Lower leg skin (tissue), 4 donors: ENCODE results near the gene CMPK2. TPM values are rescaled to one million over a fixed set of nuclear protein-coding genes. Genes with fewer than 3 reads are reported as not detected.

ENCODE experiments used
- DNase-seq, 2 donors: peaks; one replicate each; pipeline ENCODE4 v3.0.0-alpha.2; 2019; ENCODE audit warnings: low spot score in 2 of 2
- H3K4me3 ChIP-seq: fragments of 200-600 bp; sonication (generic); 2 replicates; pipeline ENCODE4 v1.5.1; 2017; ENCODE audit warnings: mild to moderate bottlenecking, low read depth; ENCODE audit not compliant: poor library complexity, severe bottlenecking
- POLR2A ChIP-seq, 2 donors: fragments of 450-650 bp; IDR thresholded peaks; one replicate each; pipeline ENCODE4 v1.6.1; 2016 to 2017; ENCODE audit warnings: antibody characterized with exemption in 2 of 2, mild to moderate bottlenecking in 1 of 2, moderate library complexity in 1 of 2
- WGBS, 2 donors: methylation state at CpG; one replicate each; pipeline ENCODE4 v1.1.5; 2018; 5-methylcytosine and 5-hydroxymethylcytosine counted together
- intact Hi-C: fragments of 100-400 bp; cut with DNase I; formaldehyde crosslinking; loops from one replicate; pipeline ENCODE4 v1.15.0; 2023; ENCODE audit warnings: low total_unique reads
- total RNA-seq, 4 donors: library from RNA; depleted of rRNA; stranded (reverse); fragments of >200 nt; gene quantifications; one replicate each; pipeline ENCODE4 v1.1.0, GENCODE V29; 2016
- TF ChIP-seq, protein P1 (sequence below), 3 donors: fragments of 450-650 bp; IDR thresholded peaks; one replicate each; pipeline ENCODE4 v1.5.1; 2016; ENCODE audit warnings: antibody characterized with exemption in 3 of 3, mild to moderate bottlenecking in 3 of 3, moderate library complexity in 2 of 3

The CMPK2 gene, protein sequence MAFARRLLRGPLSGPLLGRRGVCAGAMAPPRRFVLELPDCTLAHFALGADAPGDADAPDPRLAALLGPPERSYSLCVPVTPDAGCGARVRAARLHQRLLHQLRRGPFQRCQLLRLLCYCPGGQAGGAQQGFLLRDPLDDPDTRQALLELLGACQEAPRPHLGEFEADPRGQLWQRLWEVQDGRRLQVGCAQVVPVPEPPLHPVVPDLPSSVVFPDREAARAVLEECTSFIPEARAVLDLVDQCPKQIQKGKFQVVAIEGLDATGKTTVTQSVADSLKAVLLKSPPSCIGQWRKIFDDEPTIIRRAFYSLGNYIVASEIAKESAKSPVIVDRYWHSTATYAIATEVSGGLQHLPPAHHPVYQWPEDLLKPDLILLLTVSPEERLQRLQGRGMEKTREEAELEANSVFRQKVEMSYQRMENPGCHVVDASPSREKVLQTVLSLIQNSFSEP
- total RNA-seq, result 1 to 10 TPM in 3 of 4 donors, under 1 TPM in 1; 0.30 to 3.7 (median 2.3) TPM

DNA sequence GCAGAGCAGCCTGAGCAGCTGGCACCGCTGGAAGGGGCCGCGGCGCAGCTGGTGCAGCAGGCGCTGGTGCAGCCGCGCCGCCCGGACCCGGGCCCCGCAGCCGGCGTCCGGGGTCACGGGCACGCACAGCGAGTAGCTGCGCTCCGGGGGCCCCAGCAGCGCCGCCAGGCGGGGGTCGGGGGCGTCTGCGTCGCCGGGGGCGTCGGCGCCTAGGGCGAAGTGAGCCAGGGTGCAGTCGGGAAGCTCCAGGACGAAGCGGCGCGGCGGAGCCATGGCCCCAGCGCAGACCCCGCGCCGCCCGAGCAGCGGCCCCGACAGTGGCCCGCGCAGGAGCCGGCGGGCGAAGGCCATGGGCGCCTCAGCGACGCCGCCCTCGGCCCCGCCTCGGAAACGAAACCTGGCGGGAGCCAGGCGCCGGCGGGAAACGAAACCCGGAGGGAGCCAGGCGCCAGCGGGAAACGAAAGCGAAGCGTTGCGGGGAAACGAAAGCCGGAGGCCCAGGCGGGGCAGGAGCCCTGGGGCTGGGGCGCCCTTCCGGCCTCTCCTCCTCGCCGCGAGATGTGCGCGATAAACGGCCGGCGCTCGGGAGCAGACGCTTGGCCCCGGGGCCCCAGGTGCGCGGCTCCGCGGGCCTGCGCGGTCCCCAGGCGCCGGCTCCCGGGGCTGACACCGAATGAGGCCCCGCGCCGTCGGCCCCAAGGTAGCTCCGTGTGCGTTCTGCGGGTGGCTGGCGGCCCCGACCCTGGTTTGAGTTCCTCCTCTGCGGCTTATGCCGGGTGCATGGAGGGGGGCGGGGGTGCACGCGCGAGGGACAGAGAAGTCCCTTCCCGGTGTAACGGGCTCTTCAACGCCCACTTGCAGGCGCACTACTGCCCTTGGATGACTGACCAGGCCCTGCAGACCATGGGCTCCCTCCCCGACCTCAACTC, at the start of gene CMPK2:
Gene CMPK2 (minus strand): TSS at position 562 of the 929 bp plus-strand sequence. CDS start 211 bp downstream, at position 351.
- H3K4me3 ChIP-seq, result peak within 1 kb of the TSS; percentile 74
- intact Hi-C loops, result no loop called here
- WGBS, 2 donors, result 0% methylated on average over 54 to 62 of the region's 115 CpGs
- DNase-seq, result no peak
- TF ChIP-seq, protein P1, sequence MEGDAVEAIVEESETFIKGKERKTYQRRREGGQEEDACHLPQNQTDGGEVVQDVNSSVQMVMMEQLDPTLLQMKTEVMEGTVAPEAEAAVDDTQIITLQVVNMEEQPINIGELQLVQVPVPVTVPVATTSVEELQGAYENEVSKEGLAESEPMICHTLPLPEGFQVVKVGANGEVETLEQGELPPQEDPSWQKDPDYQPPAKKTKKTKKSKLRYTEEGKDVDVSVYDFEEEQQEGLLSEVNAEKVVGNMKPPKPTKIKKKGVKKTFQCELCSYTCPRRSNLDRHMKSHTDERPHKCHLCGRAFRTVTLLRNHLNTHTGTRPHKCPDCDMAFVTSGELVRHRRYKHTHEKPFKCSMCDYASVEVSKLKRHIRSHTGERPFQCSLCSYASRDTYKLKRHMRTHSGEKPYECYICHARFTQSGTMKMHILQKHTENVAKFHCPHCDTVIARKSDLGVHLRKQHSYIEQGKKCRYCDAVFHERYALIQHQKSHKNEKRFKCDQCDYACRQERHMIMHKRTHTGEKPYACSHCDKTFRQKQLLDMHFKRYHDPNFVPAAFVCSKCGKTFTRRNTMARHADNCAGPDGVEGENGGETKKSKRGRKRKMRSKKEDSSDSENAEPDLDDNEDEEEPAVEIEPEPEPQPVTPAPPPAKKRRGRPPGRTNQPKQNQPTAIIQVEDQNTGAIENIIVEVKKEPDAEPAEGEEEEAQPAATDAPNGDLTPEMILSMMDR (IDR thresholded peaks at IDR 0.05), result no peak
- TF ChIP-seq POLR2A (IDR thresholded peaks at IDR 0.05), result no peak

DNA sequence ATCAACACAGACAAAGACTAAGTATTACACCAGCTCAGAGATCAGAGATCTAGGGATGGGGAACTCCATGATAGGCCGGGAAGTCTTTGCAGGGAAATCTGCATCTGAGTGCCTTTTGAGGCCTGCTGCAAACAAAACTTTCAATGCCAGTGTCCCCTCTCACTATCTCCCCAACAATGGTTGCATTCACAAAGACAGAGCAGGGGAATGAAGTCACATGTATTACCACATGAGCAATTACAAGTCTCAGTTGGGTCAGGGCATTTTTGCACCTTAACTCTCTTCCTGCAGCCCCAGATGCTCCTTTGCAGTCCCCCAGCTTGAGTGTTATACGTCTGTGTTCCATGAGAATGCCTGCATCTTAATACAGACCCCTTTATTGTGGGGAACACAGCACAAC, 49.7 kb upstream of the CMPK2 start:
- no peak for DNase-seq
- intact Hi-C loops, result loop anchor here (10.0 kb wide), 1 partner anchor 99 kb away; no protein-coding TSS in a partner anchor
- WGBS, 2 donors, result 91 to 93% methylated on average over 2 of the region's 2 CpGs
- H3K4me3 ChIP-seq, result no peak overlapping the region
- TF ChIP-seq, protein P1 (IDR thresholded peaks at IDR 0.05), result no peak
- no peak for TF ChIP-seq POLR2A (IDR thresholded peaks at IDR 0.05)

DNA sequence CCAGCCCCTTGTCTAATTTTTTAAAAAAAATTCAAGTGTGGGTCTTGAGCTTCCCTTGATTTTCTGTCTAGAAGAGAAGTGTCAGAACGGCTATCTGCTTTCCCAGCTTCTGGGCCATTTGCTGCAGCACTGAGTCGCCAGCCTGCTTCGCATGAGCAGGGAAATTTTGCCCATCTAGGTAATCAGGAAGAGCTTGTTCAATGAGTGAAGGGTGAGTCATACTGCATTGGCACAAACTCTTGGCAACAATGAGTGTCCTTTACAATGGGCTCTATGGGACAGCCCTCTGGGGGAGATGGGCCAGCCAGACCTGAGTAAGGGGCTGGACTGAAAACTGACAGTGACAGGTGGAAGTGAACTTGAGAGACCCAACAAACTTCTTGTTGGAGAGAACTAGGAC, 49.1 kb upstream of the CMPK2 start:
- no peak for DNase-seq
- no peak overlapping the region for H3K4me3 ChIP-seq
- WGBS, 2 donors, result 55 to 61% methylated on average over 3 of the region's 3 CpGs
- TF ChIP-seq, protein P1 (IDR thresholded peaks at IDR 0.05), result no peak
- no peak for TF ChIP-seq POLR2A (IDR thresholded peaks at IDR 0.05)
- intact Hi-C loops, result loop anchor here (10.0 kb wide), 1 partner anchor 100 kb away; no protein-coding TSS in a partner anchor

DNA sequence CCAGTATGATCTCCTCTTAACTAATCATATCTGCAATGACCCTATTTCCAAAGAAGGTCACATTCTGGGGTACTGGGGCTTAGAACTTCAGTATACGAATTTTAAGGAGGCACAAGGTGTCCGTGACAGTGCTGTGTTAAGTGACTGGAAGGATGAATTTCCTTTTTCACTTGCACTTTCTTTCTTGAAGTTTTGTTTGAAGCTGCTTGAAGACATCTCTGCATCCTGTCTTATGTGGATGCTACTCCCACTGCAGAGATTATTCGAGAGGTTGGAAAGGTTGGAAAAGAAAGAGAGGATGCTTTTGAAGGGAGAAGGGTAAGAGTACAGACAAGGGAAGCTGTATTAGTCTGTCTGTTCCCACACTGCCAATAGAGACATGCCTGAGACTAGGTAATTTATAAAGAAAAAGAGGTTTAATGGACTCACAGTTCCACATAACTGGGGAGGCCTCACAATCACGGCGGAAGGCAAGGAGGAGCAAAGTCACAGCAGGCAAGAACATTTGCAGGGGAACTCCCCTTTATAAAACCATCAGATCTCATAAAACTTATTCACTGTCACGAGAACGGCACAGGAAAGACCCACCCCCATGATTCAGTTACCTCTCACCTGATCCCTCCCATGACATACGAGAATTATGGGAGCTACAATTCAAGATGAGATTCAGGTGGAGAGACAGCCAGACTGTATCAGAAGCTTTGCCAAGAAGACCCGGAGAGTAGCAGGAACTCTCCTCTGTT, 47.9 kb upstream of the CMPK2 start:
- DNase-seq, result no peak
- 66% methylated on average over 9 of the region's 9 CpGs for WGBS, 2 donors
- TF ChIP-seq, protein P1 (IDR thresholded peaks at IDR 0.05), result no peak
- TF ChIP-seq POLR2A (IDR thresholded peaks at IDR 0.05), result no peak
- intact Hi-C loops, result loop anchor here (10.0 kb wide), 1 partner anchor 101 kb away; no protein-coding TSS in a partner anchor
- no peak overlapping the region for H3K4me3 ChIP-seq

DNA sequence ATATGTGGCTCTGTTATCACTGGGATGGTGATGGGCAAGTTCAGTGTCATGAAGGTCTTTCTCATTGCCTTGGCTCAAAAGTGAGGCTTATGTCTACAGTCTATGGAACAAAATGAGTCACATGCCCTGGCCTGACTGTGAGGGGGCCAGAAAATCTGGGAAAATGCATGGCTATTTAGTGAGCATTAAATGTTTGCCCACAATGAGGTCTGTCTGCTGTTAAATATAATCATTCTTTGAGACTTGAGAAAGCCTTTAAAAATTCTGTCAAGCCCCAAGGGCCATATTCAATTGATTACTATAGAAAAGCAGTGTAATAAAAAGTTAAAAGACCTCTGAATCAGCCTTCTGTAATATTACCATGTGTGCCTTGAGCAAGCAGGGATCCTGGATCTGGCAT, 46.0 kb upstream of the CMPK2 start:
- DNase-seq, result no peak
- no peak for TF ChIP-seq POLR2A (IDR thresholded peaks at IDR 0.05)
- TF ChIP-seq, protein P1 (IDR thresholded peaks at IDR 0.05), result no peak
- H3K4me3 ChIP-seq, result no peak overlapping the region
- intact Hi-C loops, result loop anchor here (10.0 kb wide), 1 partner anchor 103 kb away; no protein-coding TSS in a partner anchor
